OCI-LY7 (cell line): ENCODE measurements around the gene BLVRB. TPM values are rescaled to one million over a fixed set of nuclear protein-coding genes. Genes with fewer than 3 reads are reported as not detected.

ENCODE experiments used
- BruUV-seq: library from RNA; stranded (reverse); fragments of 400-500 nt; replicated peaks from 2 replicates; lab custom pipeline; 2021; lab: Mats Ljungman, UMichigan
- CTCF ChIA-PET: fragments of 300-600 bp; sonication (Branson Sonifier 250); formaldehyde crosslinking; loops from one replicate; lab custom pipeline; 2022; ENCODE audit warnings: antibody characterized with exemption; ENCODE audit not compliant: unreplicated experiment; lab: Charles Lee
- POLR2A ChIA-PET: fragments of 300-600 bp; sonication (Branson Sonifier 250); formaldehyde crosslinking; loops from one replicate; lab custom pipeline; 2022; ENCODE audit warnings: antibody characterized with exemption; lab: Charles Lee
- DNase-seq: peaks from one replicate; pipeline ENCODE4 v3.0.0-alpha.2; 2015; ENCODE audit warnings: low spot score
- H2AFZ ChIP-seq: fragments of 200-600 bp; sonication (generic), shearing (Covaris generic); 2 replicates; pipeline ENCODE4 v1.6.1; 2014; ENCODE audit warnings: mild to moderate bottlenecking, antibody characterized with exemption, low read length, moderate library complexity
- H3K27ac ChIP-seq: fragments of 200-600 bp; sonication (generic); 2 replicates; pipeline ENCODE4 v1.5.1; 2014; ENCODE audit warnings: mixed run types, low read depth, mild to moderate bottlenecking, moderate library complexity, low read length, inconsistent platforms; ENCODE audit not compliant: poor library complexity, severe bottlenecking
- H3K36me3 ChIP-seq: fragments of 200-600 bp; sonication (generic); 2 replicates; pipeline ENCODE4 v1.6.1; 2014; ENCODE audit warnings: mild to moderate bottlenecking, antibody characterized with exemption, low read length, moderate library complexity, mixed read lengths; ENCODE audit not compliant: insufficient read depth
- H3K4me1 ChIP-seq: fragments of 200-600 bp; sonication (generic); 2 replicates; pipeline ENCODE4 v1.5.1; 2014; ENCODE audit warnings: mild to moderate bottlenecking, low read length; ENCODE audit not compliant: insufficient read depth, poor library complexity, severe bottlenecking
- H3K4me2 ChIP-seq: fragments of 200-600 bp; sonication (generic); 2 replicates; pipeline ENCODE4 v1.6.1; 2014; ENCODE audit warnings: mild to moderate bottlenecking, low read length
- H3K4me3 ChIP-seq: fragments of 200-600 bp; sonication (generic); 2 replicates; pipeline ENCODE4 v1.5.1; 2014; ENCODE audit warnings: mild to moderate bottlenecking, low read depth, low read length; ENCODE audit not compliant: poor library complexity, severe bottlenecking
- H3K79me2 ChIP-seq: fragments of 200-600 bp; sonication (generic); 2 replicates; pipeline ENCODE4 v1.6.1; 2016; ENCODE audit warnings: low read depth, mild to moderate bottlenecking, low read length, moderate library complexity, mixed read lengths; ENCODE audit not compliant: insufficient read depth
- H3K9me2 ChIP-seq: fragments of 200-600 bp; sonication (generic); 2 replicates; pipeline ENCODE4 v1.6.1; 2016; ENCODE audit warnings: mild to moderate bottlenecking, low read length, mixed read lengths; ENCODE audit not compliant: insufficient read depth
- H3K9me3 ChIP-seq: fragments of 200-600 bp; sonication (generic); 2 replicates; pipeline ENCODE4 v1.6.1; 2014; ENCODE audit warnings: mild to moderate bottlenecking, mixed run types, low read length, mixed read lengths
- H4K20me1 ChIP-seq: fragments of 200-600 bp; sonication (generic); 2 replicates; pipeline ENCODE4 v1.6.1; 2014; ENCODE audit warnings: mild to moderate bottlenecking, antibody characterized with exemption, low read length, moderate library complexity, mixed read lengths; ENCODE audit not compliant: insufficient read depth
- CTCF ChIP-seq: fragments of 200-600 bp; sonication (generic); conservative IDR thresholded peaks from 2 replicates; pipeline ENCODE4 v1.5.1; 2014; ENCODE audit warnings: mild to moderate bottlenecking, antibody characterized with exemption, low read length, moderate library complexity, mixed read lengths
- EZH2phosphoT487 ChIP-seq: fragments of 200-600 bp; sonication (generic); IDR thresholded peaks from 2 replicates; pipeline ENCODE4 v1.6.1; 2018; ENCODE audit warnings: low read depth, borderline replicate concordance, mild to moderate bottlenecking, mixed run types, antibody characterized with exemption, low read length, moderate library complexity, mixed read lengths
- intact Hi-C: fragments of 100-400 bp; cut with micrococcal nuclease; formaldehyde crosslinking; loops from one replicate; pipeline ENCODE4 v1.10.0; 2022; ENCODE audit not compliant: unreplicated experiment
- total RNA-seq, 2 experiments: library from RNA; depleted of rRNA in 1 of 2; stranded (reverse); fragments of >200 nt in 1 of 2; shearing (Covaris generic) in 1 of 2; gene quantifications; 2 replicates each; pipeline ENCODE4 v1.2.3, GENCODE V29; 2014 to 2022

The BLVRB gene
- total RNA-seq, 2 experiments from 2014 or later: 45.0 to 48.5 TPM

- TF ChIP-seq CTCF (no peak), EZH2phosphoT487 (no peak)
- POLR2A ChIA-PET: interaction anchor here (0.6 kb wide), 1 partner anchor 82 kb away, joined by 3 read pairs; no protein-coding TSS in a partner anchor
- DNase-seq: no peak
Measured at GRCh38 chr19:40474737-40475136, 9.2 kb upstream of the BLVRB start.

GRCh38 chr19:40472516-40472915, 7.0 kb upstream of the BLVRB start:
- intact Hi-C loops: no loop called here
- no peaks in the 10 kb centered on the region for H3K9me2 ChIP-seq
- no peaks in the 10 kb centered on the region for H3K36me3 ChIP-seq
- H2AFZ ChIP-seq: no peak overlapping the region
- BruUV-seq: no TSS peak
- DNase-seq: no peak
- H3K4me2 ChIP-seq: no peak overlapping the region
- ChIA-PET CTCF (no interaction called here), POLR2A (no interaction called here)
- no peak overlapping the region for H3K4me3 ChIP-seq
- no peaks in the 10 kb centered on the region for H3K9me3 ChIP-seq
- no peak for TF ChIP-seq EZH2phosphoT487
- TF ChIP-seq CTCF: no peak
- H3K27ac ChIP-seq: no peak overlapping the region
- no peaks in the 10 kb centered on the region for H3K4me1 ChIP-seq
- no peaks in the 10 kb centered on the region for H3K79me2 ChIP-seq
- no peaks in the 10 kb centered on the region for H4K20me1 ChIP-seq

More at GRCh38 chr19:40474737-40475136, 9.2 kb upstream of the BLVRB start:
- Histone ChIP-seq H4K20me1 (no peaks in the 10 kb centered on the region), H3K4me1 (no peaks in the 10 kb centered on the region), H2AFZ (no peak overlapping the region), H3K4me2 (no peak overlapping the region), H3K4me3 (no peak overlapping the region), H3K9me3 (no peaks in the 10 kb centered on the region), H3K36me3 (no peaks in the 10 kb centered on the region), H3K9me2 (no peaks in the 10 kb centered on the region), H3K79me2 (no peaks in the 10 kb centered on the region), H3K27ac (no peak overlapping the region)
- no TSS peak for BruUV-seq
- intact Hi-C loops: no loop called here
- CTCF ChIA-PET: no interaction called here

GRCh38 chr19:40471111-40471510, 5.6 kb upstream of the BLVRB start:
- Histone ChIP-seq H4K20me1 (no peaks in the 10 kb centered on the region), H3K4me3 (no peak overlapping the region), H2AFZ (no peak overlapping the region), H3K4me2 (no peak overlapping the region), H3K9me3 (no peaks in the 10 kb centered on the region), H3K9me2 (no peaks in the 10 kb centered on the region), H3K36me3 (no peaks in the 10 kb centered on the region), H3K27ac (no peak overlapping the region), H3K4me1 (peaks cover 6% of the 10 kb centered on the region), H3K79me2 (no peaks in the 10 kb centered on the region)
- CTCF ChIA-PET: no interaction called here
- no peak for TF ChIP-seq EZH2phosphoT487
- no peak for TF ChIP-seq CTCF
- POLR2A ChIA-PET: no interaction called here
- no TSS peak for BruUV-seq
- intact Hi-C loops: no loop called here
- DNase-seq: no peak
